ENCODE measurements around the gene IGSF23.
"Not testable (repeated sequence)": the region's sequence is repeated elsewhere in the genome, so short reads cannot be mapped to it uniquely, and the experiment has no call there.

IGSF23 gene

GRCh38 chr19:44670027-44670426, 56.7 kb downstream of the IGSF23 start:
- not testable (repeated sequence) for DNase-seq

GRCh38 chr19:44671400-44671799, 58.0 kb downstream of the IGSF23 start, which contains the start of gene CEACAM19:
Gene CEACAM19, plus strand, starts transcription at chr19:44671482. Its CDS starts 450 bp downstream, at chr19:44671932.
- DNase-seq: no peak

GRCh38 chr19:44672226-44672625, 58.9 kb downstream of the IGSF23 start:
- DNase-seq: no peak

GRCh38 chr19:44673510-44673909, 60.1 kb downstream of the IGSF23 start:
- no peak for DNase-seq

- no peak for DNase-seq
These were observed 62.2 kb downstream of the IGSF23 start for GRCh38 chr19:44675521-44675920.

GRCh38 chr19:44677019-44677811, 63.9 kb downstream of the IGSF23 start:
- peak in 1 of 2 experiments; percentile 5 for DNase-seq

- DNase-seq: no peak
These were observed 67.2 kb downstream of the IGSF23 start for GRCh38 chr19:44680536-44680935.

GRCh38 chr19:44681992-44682790, 68.8 kb downstream of the IGSF23 start:
- no peak for DNase-seq

- no peak for DNase-seq
These were observed 69.4 kb downstream of the IGSF23 start for GRCh38 chr19:44682807-44683206.

- DNase-seq: no peak
These were observed 70.3 kb downstream of the IGSF23 start for GRCh38 chr19:44683434-44684210.

- not testable (repeated sequence) for DNase-seq
These were observed 71.0 kb downstream of the IGSF23 start for GRCh38 chr19:44684396-44684795.

GRCh38 chr19:44684892-44685863, 71.8 kb downstream of the IGSF23 start:
- DNase-seq: no peak

GRCh38 chr19:44685877-44686276, 72.5 kb downstream of the IGSF23 start:
- no peak for DNase-seq

Measured in NCI-H2081 (cell line).